ENCODE data around the gene APRT. TPM values are rescaled to one million over a fixed set of nuclear protein-coding genes. Genes with fewer than 3 reads are reported as not detected.

APRT gene
- total RNA-seq, 1 experiment from 2014 or later, result 134 TPM

DNA sequence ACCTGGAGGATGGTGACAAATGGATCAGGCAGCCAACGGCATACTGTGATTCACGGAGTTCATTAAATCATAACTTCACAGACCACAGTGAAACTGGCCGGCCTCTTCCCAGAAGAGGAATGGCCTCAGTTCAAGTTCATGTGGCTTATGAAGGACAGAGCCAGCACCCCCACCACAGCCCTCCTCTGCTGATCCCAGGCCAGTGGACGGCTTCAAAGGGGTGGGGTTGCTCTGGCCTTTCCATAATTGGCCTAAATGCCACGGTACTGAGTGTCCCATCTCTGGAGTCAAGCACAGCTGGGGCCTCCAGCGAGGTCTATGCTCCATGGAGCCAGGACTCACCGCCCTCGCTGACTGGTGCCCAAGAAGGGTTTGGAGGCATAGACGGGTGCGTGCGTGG is 23.7 kb upstream of the APRT start:
- H3K27ac ChIP-seq (ENCODE audit: low read depth, low read length, poor library complexity, severe bottlenecking), result no peak overlapping the region
- intact Hi-C loops (cut with micrococcal nuclease; ENCODE audit: unreplicated experiment), result no loop called here
- peaks cover 3% of the 10 kb centered on the region for H3K36me3 ChIP-seq (ENCODE audit: insufficient read depth, low read length, poor library complexity, severe bottlenecking)
- CTCF ChIA-PET, result no interaction called here
- H3K4me1 ChIP-seq (ENCODE audit: insufficient read depth, low read length, poor library complexity, severe bottlenecking), result no peaks in the 10 kb centered on the region
- no TSS peak for BruUV-seq (replicated peaks)
- no peaks in the 10 kb centered on the region for H3K27me3 ChIP-seq (replicated peaks; ENCODE audit: insufficient read depth, low read depth, low read length, poor library complexity)
- DNase-seq (ENCODE audit: low spot score), result no peak
- POLR2A ChIA-PET (ENCODE audit: low non-redundant PET), result no interaction called here
- H3K9me3 ChIP-seq (ENCODE audit: low read depth, low read length, poor library complexity, severe bottlenecking), result no peaks in the 10 kb centered on the region
- H3K4me3 ChIP-seq (ENCODE audit: low read depth, low read length, poor library complexity, severe bottlenecking), result no peak overlapping the region
- no peak for TF ChIP-seq EZH2 (IDR thresholded peaks at IDR 0.05; ENCODE audit: borderline replicate concordance, low read depth, low read length, poor library complexity, severe bottlenecking)
- TF ChIP-seq, protein P1, sequence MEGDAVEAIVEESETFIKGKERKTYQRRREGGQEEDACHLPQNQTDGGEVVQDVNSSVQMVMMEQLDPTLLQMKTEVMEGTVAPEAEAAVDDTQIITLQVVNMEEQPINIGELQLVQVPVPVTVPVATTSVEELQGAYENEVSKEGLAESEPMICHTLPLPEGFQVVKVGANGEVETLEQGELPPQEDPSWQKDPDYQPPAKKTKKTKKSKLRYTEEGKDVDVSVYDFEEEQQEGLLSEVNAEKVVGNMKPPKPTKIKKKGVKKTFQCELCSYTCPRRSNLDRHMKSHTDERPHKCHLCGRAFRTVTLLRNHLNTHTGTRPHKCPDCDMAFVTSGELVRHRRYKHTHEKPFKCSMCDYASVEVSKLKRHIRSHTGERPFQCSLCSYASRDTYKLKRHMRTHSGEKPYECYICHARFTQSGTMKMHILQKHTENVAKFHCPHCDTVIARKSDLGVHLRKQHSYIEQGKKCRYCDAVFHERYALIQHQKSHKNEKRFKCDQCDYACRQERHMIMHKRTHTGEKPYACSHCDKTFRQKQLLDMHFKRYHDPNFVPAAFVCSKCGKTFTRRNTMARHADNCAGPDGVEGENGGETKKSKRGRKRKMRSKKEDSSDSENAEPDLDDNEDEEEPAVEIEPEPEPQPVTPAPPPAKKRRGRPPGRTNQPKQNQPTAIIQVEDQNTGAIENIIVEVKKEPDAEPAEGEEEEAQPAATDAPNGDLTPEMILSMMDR (conservative IDR thresholded peaks at IDR 0.05; ENCODE audit: low read depth, low read length), result no peak

DNA sequence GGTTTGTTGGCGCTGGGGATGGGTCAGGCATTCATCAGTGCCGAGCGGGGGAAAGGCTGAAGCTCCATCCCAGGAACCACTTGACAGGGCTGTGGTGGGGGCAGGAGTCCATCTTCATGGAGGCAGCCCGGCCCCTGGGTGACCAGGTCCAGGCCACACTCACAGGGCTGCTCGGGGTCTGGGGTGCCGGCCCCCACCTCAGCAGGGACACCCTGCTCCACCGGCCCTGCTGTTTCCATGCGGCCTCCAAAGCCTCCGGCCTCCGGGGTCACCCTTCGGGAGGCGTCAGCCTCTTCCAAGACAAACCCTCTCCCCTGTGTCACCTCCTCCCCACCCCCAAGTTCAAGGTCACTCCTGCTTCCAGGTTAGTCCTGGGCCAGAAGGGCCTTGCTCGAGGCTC is 22.9 kb upstream of the APRT start:
- H3K36me3 ChIP-seq (ENCODE audit: insufficient read depth, low read length, poor library complexity, severe bottlenecking), result peaks cover 3% of the 10 kb centered on the region
- no peaks in the 10 kb centered on the region for H3K9me3 ChIP-seq (ENCODE audit: low read depth, low read length, poor library complexity, severe bottlenecking)
- no peaks in the 10 kb centered on the region for H3K27me3 ChIP-seq (replicated peaks; ENCODE audit: insufficient read depth, low read depth, low read length, poor library complexity)
- TF ChIP-seq, protein P1 (conservative IDR thresholded peaks at IDR 0.05; ENCODE audit: low read depth, low read length), result no peak
- TF ChIP-seq EZH2 (IDR thresholded peaks at IDR 0.05; ENCODE audit: borderline replicate concordance, low read depth, low read length, poor library complexity, severe bottlenecking), result no peak
- ChIA-PET CTCF (no interaction called here), POLR2A (ENCODE audit: low non-redundant PET) (no interaction called here)
- intact Hi-C loops (cut with micrococcal nuclease; ENCODE audit: unreplicated experiment), result no loop called here
- no TSS peak for BruUV-seq (replicated peaks)
- H3K27ac ChIP-seq (ENCODE audit: low read depth, low read length, poor library complexity, severe bottlenecking), result no peak overlapping the region
- no peak overlapping the region for H3K4me3 ChIP-seq (ENCODE audit: low read depth, low read length, poor library complexity, severe bottlenecking)
- H3K4me1 ChIP-seq (ENCODE audit: insufficient read depth, low read length, poor library complexity, severe bottlenecking), result no peaks in the 10 kb centered on the region
- DNase-seq (ENCODE audit: low spot score), result no peak

DNA sequence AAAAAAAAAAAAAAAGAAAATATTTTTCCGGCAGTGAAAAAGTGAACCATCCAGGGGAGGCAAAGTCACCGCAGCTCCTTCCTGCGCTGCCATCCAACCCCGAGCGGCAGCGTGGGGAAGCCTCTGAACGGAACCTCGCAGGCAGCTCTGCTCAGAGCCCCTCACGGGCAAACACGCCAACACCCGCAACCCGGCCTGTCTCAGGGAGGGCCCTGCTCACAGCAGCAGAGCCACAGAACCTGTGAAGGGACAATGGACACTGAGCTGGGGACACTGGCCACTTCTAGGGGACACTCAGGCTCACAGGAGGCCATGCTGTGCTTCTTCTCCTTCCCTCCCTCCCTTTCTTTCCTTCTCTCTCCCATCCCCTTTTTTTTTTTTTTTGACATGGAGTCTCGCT is 21.4 kb upstream of the APRT start:
- POLR2A ChIA-PET (ENCODE audit: low non-redundant PET), result no interaction called here
- Histone ChIP-seq H3K27ac (ENCODE audit: low read depth, low read length, poor library complexity, severe bottlenecking) (no peak overlapping the region), H3K9me3 (ENCODE audit: low read depth, low read length, poor library complexity, severe bottlenecking) (no peaks in the 10 kb centered on the region), H3K4me3 (ENCODE audit: low read depth, low read length, poor library complexity, severe bottlenecking) (no peak overlapping the region), H3K4me1 (ENCODE audit: insufficient read depth, low read length, poor library complexity, severe bottlenecking) (no peaks in the 10 kb centered on the region), H3K27me3 (replicated peaks; ENCODE audit: insufficient read depth, low read depth, low read length, poor library complexity) (no peaks in the 10 kb centered on the region), H3K36me3 (ENCODE audit: insufficient read depth, low read length, poor library complexity, severe bottlenecking) (peaks cover 3% of the 10 kb centered on the region)
- TF ChIP-seq EZH2 (IDR thresholded peaks at IDR 0.05; ENCODE audit: borderline replicate concordance, low read depth, low read length, poor library complexity, severe bottlenecking), result no peak
- TF ChIP-seq, protein P1 (conservative IDR thresholded peaks at IDR 0.05; ENCODE audit: low read depth, low read length), result no peak
- no peak for DNase-seq (ENCODE audit: low spot score)
- intact Hi-C loops (cut with micrococcal nuclease; ENCODE audit: unreplicated experiment), result no loop called here
- CTCF ChIA-PET, result interaction anchor here (1.0 kb wide), 1 partner anchor 25 kb away, joined by 6 read pairs; no protein-coding TSS in a partner anchor
- BruUV-seq (replicated peaks), result no TSS peak
